ENCODE results near the gene MTMR1. TPM values are rescaled to one million over a fixed set of nuclear protein-coding genes. Genes with fewer than 3 reads are reported as not detected.

Gene MTMR1
- polyA plus RNA-seq (ENCODE audit: insufficient read length) = 31.8 TPM
- long read RNA-seq, donor 1 = 0 reads
- long read RNA-seq, donor 2 = 0 reads
- long read RNA-seq, donor 3 = 0 reads
- long read RNA-seq, donor 4 = 0 reads
- long read RNA-seq, donor 5, partial matches to known transcripts = 10 of 10 reads
- long read RNA-seq, donor 5, other reads (novel, unspliced or antisense) = 0 of 10 reads
- long read RNA-seq, donor 6 = 0 reads
- long read RNA-seq, donor 7 = 0 reads
- long read RNA-seq, donor 8, full-length matches to known transcripts = 1 of 1 reads
- long read RNA-seq, donor 8, partial matches to known transcripts = 0 of 1 reads
- long read RNA-seq, donor 8, other reads (novel, unspliced or antisense) = 0 of 1 reads

GRCh38 chrX:150692831-150693724 is at the start of gene MTMR1:
TSS of gene MTMR1 (plus strand) at chrX:150693396. CDS start at chrX:150693531, 135 bp downstream.
- no peak for DNase-seq

DNA sequence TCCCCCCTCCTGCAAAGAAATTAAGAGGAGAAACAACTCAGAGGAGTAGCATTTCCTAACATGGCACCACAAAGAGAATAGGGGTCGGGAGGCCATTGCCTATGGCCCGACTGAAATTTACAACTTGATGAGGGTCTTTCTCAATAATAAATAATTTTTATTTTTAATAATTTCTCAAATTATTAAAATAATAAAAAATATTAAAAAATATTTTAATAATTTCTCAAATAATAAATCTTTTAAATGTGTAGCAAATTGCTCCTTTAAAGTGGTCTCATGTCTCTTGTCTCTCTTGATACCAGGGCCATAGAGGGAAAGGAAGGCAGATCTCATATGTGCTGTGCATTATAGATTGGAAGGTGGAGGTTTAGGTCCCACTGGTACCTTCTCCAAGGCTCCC is 49.2 kb upstream of the MTMR1 start:
- DNase-seq = no peak

GRCh38 chrX:150644422-150644821 is 48.8 kb upstream of the MTMR1 start:
- no peak for DNase-seq

DNA sequence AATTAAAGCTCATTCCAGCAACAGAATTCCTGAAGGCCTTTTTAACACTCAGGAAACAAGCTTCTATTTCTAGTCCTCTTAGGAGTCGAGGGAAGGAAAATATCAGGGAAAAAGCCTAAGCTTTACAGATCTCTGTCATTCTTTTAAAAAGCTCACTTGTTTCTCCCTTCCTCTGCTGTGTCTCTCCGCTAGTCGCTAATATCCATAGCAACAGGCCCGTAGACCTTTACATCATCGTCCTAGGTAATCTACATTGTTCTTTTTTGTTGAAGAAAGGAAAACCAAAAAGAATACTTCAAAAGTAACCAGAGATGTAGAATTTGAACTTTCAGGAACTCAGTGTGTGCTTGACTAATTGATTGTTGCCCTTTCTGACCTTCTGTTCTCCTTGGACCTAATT is 45.9 kb upstream of the MTMR1 start:
- DNase-seq = no peak

- no peak for DNase-seq
Observed at GRCh38 chrX:150648296-150648940, 44.8 kb upstream of the MTMR1 start.

DNA sequence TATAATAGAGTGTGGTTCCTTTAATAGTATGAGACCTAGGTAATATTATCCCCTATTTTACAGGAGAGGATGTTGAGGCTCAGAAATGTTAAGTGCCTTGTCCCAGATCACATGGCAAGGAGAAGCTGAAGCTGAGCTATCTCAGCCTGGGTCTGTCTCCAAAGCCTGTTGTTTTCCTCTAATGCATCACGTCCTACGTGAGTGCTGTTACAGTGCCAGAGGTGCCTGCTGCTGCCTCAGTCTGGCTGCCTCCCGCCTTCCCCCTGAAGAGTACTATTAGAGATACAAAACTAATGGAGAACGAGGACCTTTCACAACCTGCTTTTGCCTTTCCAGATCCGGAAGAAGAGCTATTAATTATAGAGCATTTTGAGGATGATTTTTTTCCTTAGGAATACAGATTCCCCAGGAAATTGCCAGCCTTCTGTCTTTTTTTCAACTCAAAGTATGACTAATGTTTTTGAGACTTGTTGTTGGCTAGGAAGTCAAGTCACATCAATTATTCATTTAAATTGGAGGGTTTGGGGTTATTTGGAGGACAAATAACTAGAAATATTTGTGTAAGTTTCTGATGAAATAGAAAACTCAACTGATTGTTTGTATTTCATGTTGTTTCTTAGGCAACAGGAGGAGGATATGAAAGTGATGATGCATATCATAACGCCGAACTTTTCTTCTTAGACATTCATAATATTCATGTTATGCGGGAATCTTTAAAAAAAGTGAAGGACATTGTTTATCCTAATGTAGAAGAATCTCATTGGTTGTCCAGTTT is 43.9 kb upstream of the MTMR1 start:
- DNase-seq = no peak

- no peak for DNase-seq
Observed at GRCh38 chrX:150651906-150652305, 41.3 kb upstream of the MTMR1 start.

- DNase-seq = no peak
Observed at GRCh38 chrX:150655788-150656187, 37.4 kb upstream of the MTMR1 start.

- DNase-seq = no peak
Observed at GRCh38 chrX:150663073-150663472, 30.1 kb upstream of the MTMR1 start.

DNA sequence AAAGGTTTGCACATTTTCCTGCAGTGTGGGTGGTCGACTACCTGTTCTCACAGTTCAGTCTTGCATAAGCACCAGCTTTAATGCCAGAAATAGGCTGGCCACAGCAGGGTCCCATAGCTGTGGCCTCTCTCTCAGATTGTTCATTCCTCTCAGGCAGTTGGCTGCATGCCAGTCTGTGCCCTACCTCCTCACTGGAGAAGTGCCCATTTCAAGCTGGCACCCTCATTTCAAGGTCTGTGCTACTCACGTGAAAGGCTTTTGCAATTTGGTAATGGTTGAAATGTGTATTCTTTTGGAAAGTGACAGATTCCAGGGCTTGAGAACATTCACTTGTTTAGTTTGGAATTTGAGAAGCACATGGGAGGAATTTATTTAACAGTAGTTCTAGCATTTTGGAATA is 28.9 kb upstream of the MTMR1 start:
- DNase-seq = no peak

DNA sequence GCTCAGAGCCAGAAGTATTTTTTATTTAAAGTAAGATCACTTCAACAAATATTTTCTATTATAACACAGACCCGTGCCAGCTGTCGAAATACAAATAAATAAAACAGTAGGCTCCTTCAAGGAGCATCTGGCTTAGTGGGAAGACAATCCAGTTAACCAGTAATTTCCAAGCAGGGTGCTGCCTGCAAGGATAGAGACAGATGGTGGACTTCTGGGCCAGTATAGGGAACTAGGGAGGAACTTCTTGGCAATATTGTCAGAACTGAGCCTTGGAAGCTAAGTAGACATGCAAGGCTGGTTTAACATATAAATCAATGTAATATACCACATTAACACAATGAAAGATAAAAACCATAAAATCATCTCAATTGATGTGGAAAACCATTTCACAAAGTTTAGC is 17.0 kb upstream of the MTMR1 start:
- no peak for DNase-seq

DNA sequence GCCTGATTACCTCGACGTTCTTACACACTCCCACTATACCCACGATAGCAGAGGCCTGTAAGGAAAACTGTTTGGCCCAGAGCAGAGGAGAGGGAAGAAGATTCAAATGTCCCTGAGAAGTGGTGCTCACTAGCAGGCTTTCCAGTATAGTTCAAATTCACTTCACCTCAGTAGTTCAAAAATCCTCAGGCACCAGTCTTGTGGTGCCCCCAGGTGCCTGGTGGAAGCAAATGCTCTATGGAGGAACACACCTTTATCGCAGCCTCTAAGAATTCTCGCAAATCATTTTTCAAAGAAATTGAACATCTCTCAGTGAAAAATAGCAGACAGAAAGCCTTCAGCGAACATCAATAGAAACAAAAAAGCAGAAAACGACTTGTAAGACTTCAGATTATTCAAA is 12.2 kb upstream of the MTMR1 start:
- DNase-seq = no peak

DNA sequence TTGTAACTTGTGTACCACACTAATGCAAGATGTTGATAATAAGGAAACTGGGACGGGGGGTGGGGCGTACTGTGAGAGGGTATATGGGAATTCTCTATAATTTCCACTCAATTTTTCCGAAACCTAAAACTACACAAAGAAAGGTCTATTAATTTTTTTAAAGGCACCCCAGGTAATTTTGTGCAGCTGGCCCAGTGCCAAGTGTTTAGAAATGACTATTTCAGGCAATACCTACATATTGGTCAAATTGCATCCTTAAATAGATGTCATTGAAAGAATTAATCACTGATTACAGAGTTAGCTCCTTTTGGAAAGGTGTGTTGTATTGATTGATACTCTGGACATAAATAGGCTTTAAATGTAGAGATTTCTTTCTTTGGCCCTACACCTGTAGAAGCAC is 10.1 kb upstream of the MTMR1 start:
- no peak for DNase-seq

DNA sequence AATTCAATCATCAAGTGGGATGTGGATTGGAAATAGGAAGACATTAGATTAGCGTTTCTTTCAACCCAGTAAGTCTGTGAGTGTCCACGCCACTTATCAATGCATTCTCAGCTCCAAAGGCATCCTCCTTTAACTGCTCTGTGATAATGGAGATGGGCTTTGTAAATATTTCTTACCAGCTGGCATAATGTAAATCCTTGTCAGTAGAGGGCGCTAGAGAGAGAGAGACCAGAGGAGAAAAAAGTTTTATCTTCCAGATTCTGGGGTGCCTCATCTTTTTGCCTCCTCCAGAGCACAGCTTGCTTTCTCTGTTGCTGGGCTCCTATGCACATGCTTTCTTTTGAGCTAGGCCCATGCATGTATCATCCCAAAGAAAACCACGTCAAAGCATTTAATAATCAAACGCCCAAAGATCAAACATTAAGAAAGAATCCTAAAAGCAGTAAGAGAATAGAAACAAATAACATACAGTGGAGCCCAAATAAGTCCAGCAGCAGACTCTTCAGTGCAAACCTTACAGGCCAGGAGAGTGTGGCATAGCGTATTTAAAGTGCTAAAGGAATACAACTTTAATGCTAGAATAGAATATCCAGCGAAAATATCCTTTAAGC is 9.6 kb upstream of the MTMR1 start:
- no peak for DNase-seq

DNA sequence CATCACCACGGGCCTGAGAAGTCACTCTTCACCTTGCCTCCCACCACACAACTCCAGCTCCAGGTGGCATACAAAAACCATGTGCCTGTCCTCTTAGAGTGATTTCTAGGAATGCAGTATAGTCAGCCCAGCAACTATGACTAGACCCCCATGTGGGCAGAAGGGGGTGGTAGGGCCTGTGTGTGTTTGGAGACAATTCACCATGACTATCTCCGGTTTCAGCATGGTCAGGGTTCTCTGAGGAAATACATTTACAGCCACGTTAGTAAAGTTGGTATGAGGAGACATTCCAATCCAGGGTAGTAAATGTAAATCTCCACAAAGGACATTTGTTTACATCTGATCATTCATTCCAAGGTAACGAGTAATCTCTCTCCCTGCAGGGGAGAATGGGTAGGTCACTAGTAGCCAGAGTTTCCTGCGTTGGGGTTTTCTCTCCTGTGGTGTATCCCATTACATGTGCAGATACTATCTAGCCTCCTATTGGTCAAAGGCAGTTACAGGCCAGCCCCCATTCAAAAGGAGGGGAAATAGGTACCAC is 4.2 kb upstream of the MTMR1 start:
- no peak for DNase-seq

GRCh38 chrX:150690126-150690525 is 3.1 kb upstream of the MTMR1 start:
- DNase-seq = no peak

DNA sequence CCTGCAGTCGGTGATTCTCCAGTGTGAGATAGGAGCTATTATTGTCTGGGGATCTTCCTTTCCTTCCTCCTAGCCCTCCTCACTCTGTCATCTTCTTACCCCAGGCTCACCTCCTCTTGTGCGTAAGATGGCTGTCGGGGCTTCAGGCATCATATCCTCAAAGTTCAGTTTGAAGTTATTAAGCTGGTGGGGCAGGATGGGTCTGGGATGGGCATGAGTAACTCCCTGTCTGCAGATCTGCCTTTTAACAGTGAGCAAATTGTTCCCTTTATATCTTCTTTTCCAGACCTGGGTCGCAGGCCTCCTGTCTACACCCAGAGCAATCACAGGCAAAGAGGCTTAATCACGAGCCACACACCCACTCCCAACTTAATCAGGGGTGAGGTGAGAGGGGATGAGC is 900 bp upstream of the MTMR1 start:
- DNase-seq = no peak

- no peak for DNase-seq
Observed at GRCh38 chrX:150693725-150694574, 754 bp downstream of the MTMR1 start.

- DNase-seq = no peak
Observed at GRCh38 chrX:150694738-150695410, 1.7 kb downstream of the MTMR1 start.

DNA sequence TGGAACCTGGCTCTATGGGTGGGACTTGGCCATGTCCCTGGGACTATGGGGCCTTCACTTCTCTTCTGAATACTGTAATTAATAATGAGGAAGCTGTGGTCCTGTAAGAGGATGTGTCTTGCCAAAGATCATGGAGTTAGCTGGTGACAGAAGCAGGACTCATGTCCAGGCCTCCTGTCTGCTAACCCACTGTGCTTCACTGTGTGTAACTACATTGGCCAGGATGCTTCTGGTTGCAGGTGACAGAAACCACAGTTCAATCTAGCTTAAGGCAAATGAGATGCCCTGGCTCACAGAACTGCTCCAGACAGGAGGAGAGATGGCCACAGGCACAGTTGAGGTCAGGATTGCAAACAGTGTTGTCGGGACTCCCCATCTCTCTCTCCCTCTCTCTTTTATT is 3.1 kb downstream of the MTMR1 start:
- DNase-seq = no peak

Measured in left kidney (tissue), 8 donors.